ENCODE measurements around the gene HIVEP2. TPM values are rescaled to one million over a fixed set of nuclear protein-coding genes. Genes with fewer than 3 reads are reported as not detected.

HIVEP2 gene
- total RNA-seq, 1 donor from 2014 or later, result 3.5 TPM

DNA sequence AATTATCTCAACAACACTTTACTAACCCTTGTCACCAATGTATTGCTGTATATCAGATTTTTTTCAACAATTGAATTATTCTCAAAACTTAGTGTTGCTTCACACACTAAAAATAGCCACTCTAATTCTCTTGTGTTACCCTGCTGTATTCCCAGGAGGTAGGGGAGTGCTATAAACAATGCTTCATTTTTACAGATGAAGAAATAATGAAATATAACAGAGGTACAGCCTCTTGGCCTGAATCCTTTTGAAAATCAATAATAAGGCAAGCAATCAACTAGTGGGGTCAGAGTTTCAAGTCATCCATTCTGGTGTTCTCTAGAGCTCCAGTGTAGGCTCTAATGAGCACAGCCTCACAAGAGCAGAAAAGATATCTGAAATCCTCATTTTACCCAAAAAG, 10.9 kb downstream of the HIVEP2 start:
- DNase-seq (ENCODE audit: low read depth, low spot score), result no peak
- no peaks in the 10 kb centered on the region for H3K36me3 Mint-ChIP-seq (ENCODE audit: low read depth)
- H3K4me3 Mint-ChIP-seq, result no peak overlapping the region
- H3K4me1 Mint-ChIP-seq, result no peaks in the 10 kb centered on the region
- peaks cover 3% of the 10 kb centered on the region for H3K27me3 Mint-ChIP-seq (ENCODE audit: low read depth)
- TF ChIP-seq CTCF (conservative IDR thresholded peaks at IDR 0.05), result no peak
- no peak overlapping the region for H3K27ac Mint-ChIP-seq (ENCODE audit: unreplicated experiment)
- no peaks in the 10 kb centered on the region for H3K9me3 Mint-ChIP-seq

- Mint-ChIP-seq H3K9me3 (no peaks in the 10 kb centered on the region), H3K27me3 (ENCODE audit: low read depth) (peaks cover 6% of the 10 kb centered on the region), H3K4me3 (no peak overlapping the region), H3K36me3 (ENCODE audit: low read depth) (no peaks in the 10 kb centered on the region), H3K4me1 (no peaks in the 10 kb centered on the region), H3K27ac (ENCODE audit: unreplicated experiment) (no peak overlapping the region)
- no peak for TF ChIP-seq CTCF (conservative IDR thresholded peaks at IDR 0.05)
- DNase-seq (ENCODE audit: low read depth, low spot score), result no peak
Measured at GRCh38 chr6:142933701-142934100, 11.3 kb downstream of the HIVEP2 start.

GRCh38 chr6:142932889-142933288, 12.1 kb downstream of the HIVEP2 start:
- TF ChIP-seq CTCF (conservative IDR thresholded peaks at IDR 0.05), result no peak
- Mint-ChIP-seq H3K4me1 (no peaks in the 10 kb centered on the region), H3K27ac (ENCODE audit: unreplicated experiment) (no peak overlapping the region), H3K36me3 (ENCODE audit: low read depth) (no peaks in the 10 kb centered on the region), H3K4me3 (no peak overlapping the region), H3K27me3 (ENCODE audit: low read depth) (peaks cover 8% of the 10 kb centered on the region), H3K9me3 (no peaks in the 10 kb centered on the region)
- no peak for DNase-seq (ENCODE audit: low read depth, low spot score)

GRCh38 chr6:142929751-142930358, 15.1 kb downstream of the HIVEP2 start:
- no peak for TF ChIP-seq CTCF (conservative IDR thresholded peaks at IDR 0.05)
- no peak overlapping the region for H3K4me3 Mint-ChIP-seq
- H3K4me1 Mint-ChIP-seq, result peaks cover 15% of the 10 kb centered on the region
- H3K36me3 Mint-ChIP-seq (ENCODE audit: low read depth), result no peaks in the 10 kb centered on the region
- no peak for DNase-seq (ENCODE audit: low read depth, low spot score)
- H3K27me3 Mint-ChIP-seq (ENCODE audit: low read depth), result peaks cover 11% of the 10 kb centered on the region
- H3K9me3 Mint-ChIP-seq, result no peaks in the 10 kb centered on the region
- H3K27ac Mint-ChIP-seq (ENCODE audit: unreplicated experiment), result no peak overlapping the region

DNA sequence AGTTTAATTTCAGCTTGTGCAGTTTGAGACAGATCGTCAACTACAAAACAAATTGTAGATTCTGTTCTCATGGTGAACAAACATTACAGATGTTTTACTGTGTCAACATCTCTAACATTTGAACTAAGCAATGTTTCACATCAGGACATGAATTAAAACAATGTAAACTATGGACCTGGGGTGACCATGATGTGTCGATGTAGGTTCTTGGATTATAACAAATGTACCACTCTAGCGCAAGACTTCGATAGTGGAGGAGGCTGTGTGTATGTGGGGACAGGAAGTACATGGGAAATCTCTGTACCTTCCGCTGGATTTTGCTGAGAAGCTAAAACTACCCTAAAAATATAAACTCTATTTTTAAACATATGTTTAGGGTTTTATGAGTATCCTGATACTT, 17.1 kb downstream of the HIVEP2 start:
- no peak overlapping the region for H3K27ac Mint-ChIP-seq (ENCODE audit: unreplicated experiment)
- peak overlapping the region; percentile 11 for H3K4me3 Mint-ChIP-seq
- TF ChIP-seq CTCF (conservative IDR thresholded peaks at IDR 0.05), result no peak
- H3K27me3 Mint-ChIP-seq (ENCODE audit: low read depth), result peaks cover 11% of the 10 kb centered on the region
- DNase-seq (ENCODE audit: low read depth, low spot score), result no peak
- no peaks in the 10 kb centered on the region for H3K36me3 Mint-ChIP-seq (ENCODE audit: low read depth)
- H3K4me1 Mint-ChIP-seq, result peaks cover 15% of the 10 kb centered on the region
- H3K9me3 Mint-ChIP-seq, result no peaks in the 10 kb centered on the region

GRCh38 chr6:142927271-142927580, 17.8 kb downstream of the HIVEP2 start:
- no peak for DNase-seq (ENCODE audit: low read depth, low spot score)
- H3K27ac Mint-ChIP-seq (ENCODE audit: unreplicated experiment), result no peak overlapping the region
- H3K9me3 Mint-ChIP-seq, result no peaks in the 10 kb centered on the region
- peak overlapping the region; percentile 85 for H3K4me3 Mint-ChIP-seq
- H3K27me3 Mint-ChIP-seq (ENCODE audit: low read depth), result peaks cover 9% of the 10 kb centered on the region
- H3K4me1 Mint-ChIP-seq, result peaks cover 15% of the 10 kb centered on the region
- TF ChIP-seq CTCF (conservative IDR thresholded peaks at IDR 0.05), result no peak
- H3K36me3 Mint-ChIP-seq (ENCODE audit: low read depth), result no peaks in the 10 kb centered on the region
